Smooth muscle cell (in vitro differentiated cells): ENCODE measurements around the gene DPP6. TPM values are rescaled to one million over a fixed set of nuclear protein-coding genes. Genes with fewer than 3 reads are reported as not detected.

Experiments used
- DNase-seq: peaks from one replicate; lab custom pipeline; 2025; ENCODE audit not compliant: unreplicated experiment; lab: John Stamatoyannopoulos, UW
- H2AFZ ChIP-seq: fragments of 200-600 bp; sonication (generic); 2 replicates; pipeline ENCODE4 v1.6.0; 2016; ENCODE audit warnings: antibody characterized with exemption, low read depth, mild to moderate bottlenecking
- H3F3A ChIP-seq: fragments of 200-600 bp; sonication (generic); 2 replicates; pipeline ENCODE4 v1.6.0; 2017; ENCODE audit warnings: antibody characterized with exemption, low read depth
- H3K27ac ChIP-seq: fragments of 200-600 bp; sonication (generic); 2 replicates; pipeline ENCODE4 v1.5.1; 2016; ENCODE audit warnings: low read depth, mild to moderate bottlenecking
- H3K27me3 ChIP-seq: fragments of 200-600 bp; sonication (generic); 2 replicates; pipeline ENCODE4 v1.6.1; 2016; ENCODE audit warnings: low read depth, mild to moderate bottlenecking
- H3K36me3 ChIP-seq: fragments of 200-600 bp; sonication (generic); 2 replicates; pipeline ENCODE4 v1.5.1; 2016; ENCODE audit warnings: low read depth
- H3K4me1 ChIP-seq: fragments of 200-600 bp; sonication (generic); 2 replicates; pipeline ENCODE4 v1.5.1; 2016; ENCODE audit warnings: low read depth
- H3K4me2 ChIP-seq: fragments of 200-600 bp; sonication (generic); 2 replicates; pipeline ENCODE4 v1.6.0; 2016; ENCODE audit warnings: mild to moderate bottlenecking
- H3K4me3 ChIP-seq: fragments of 200-600 bp; sonication (generic); 2 replicates; pipeline ENCODE4 v1.5.1; 2016; ENCODE audit warnings: mild to moderate bottlenecking
- H3K79me2 ChIP-seq: fragments of 200-600 bp; sonication (generic); 2 replicates; pipeline ENCODE4 v1.6.0; 2016; ENCODE audit warnings: low read depth, mild to moderate bottlenecking
- H3K9ac ChIP-seq: fragments of 200-600 bp; sonication (generic); 2 replicates; pipeline ENCODE4 v1.6.0; 2016; ENCODE audit warnings: low read depth
- H3K9me3 ChIP-seq: fragments of 200-600 bp; sonication (generic); replicated peaks from 2 replicates; pipeline ENCODE4 v1.5.1; 2016; ENCODE audit warnings: low read depth
- H4K20me1 ChIP-seq: fragments of 200-600 bp; sonication (generic); 2 replicates; pipeline ENCODE4 v1.6.0; 2016; ENCODE audit warnings: low read depth
- WGBS: methylation state at CpG from one replicate; pipeline ENCODE4 v1.1.7; 2016; ENCODE audit warnings: low lambda C conversion rate; 5-methylcytosine and 5-hydroxymethylcytosine counted together
- polyA plus RNA-seq: library from polyadenylated mRNA; unstranded; fragments of >200 nt; fragmentation: Nextera tagmentation; extraction: Ambion mirVana; gene quantifications from 2 replicates; pipeline ENCODE4 v1.2.1, GENCODE V29; 2016
- total RNA-seq: library from RNA; depleted of rRNA; stranded (reverse); fragments of >200 nt; gene quantifications from 2 replicates; pipeline ENCODE4 v1.2.3, GENCODE V29; 2014
- TF ChIP-seq, protein P1 (sequence below): fragments of 200-600 bp; sonication (generic); IDR thresholded peaks from 2 replicates; pipeline ENCODE4 v1.5.1; 2017; ENCODE audit warnings: borderline replicate concordance, mild to moderate bottlenecking, antibody characterized with exemption; ENCODE audit not compliant: insufficient read depth, poor library complexity, severe bottlenecking

The DPP6 gene
- total and polyA plus RNA-seq, 2 experiments from 2014 or later: 0.72 TPM; not detected in 1

DNA sequence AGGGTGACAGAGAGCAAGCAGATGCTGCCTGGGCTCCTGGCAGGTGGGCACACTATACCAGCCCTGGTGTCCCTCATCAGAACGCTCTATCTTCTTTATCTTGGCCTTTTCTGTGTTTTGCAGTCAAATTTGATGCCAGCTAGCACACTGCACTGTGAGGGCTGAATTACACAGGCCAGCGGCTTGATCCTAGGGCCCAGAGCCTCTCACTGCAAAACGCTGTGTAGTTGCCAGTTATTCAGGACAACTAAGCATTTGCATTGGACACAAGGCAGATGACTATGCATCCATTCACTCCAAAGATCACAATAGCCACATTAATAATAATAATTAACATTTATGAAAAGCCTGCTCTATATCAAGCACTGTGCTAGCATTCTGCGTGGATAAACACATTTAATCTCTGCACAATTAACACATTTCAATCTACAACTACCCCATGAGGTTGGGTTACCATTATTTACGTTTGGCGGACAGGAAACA is 850.4 kb downstream of the DPP6 start:
- 91% methylated on average over 6 of the region's 6 CpGs for WGBS
- H4K20me1 ChIP-seq: no peaks in the 10 kb centered on the region

DNA sequence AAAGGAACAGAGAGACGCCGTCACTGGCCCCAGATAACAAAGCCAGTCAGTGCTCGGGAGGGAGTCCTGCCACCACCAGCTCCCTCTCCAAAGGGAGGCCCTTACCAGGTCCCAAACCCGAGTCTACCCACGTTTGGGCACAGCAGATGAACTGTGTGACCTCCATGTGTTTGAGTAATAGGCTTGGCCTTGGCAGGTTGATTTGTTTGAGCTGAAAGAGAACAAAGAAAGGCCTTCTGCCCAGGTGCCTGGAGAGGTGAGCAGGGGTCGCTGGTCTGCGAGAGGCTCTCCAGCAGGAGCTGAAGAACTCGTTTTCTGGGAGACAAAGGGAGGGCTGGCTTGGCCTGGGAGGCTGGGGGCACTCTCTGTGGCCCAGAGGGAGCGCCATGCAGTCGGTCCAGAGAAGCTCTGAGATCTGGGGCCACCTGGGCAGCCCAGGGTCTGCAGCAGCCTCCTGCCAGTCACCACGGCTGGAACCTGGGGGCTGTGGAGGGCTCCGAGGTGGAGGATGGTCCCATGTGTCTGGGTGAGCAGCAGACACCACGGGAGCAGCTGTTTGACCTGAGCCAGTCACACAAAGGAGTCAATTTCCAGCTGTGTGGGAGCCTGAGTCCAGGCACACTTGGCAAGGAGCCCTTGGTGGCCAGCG is 851.0 kb downstream of the DPP6 start:
- no peaks in the 10 kb centered on the region for H3K9me3 ChIP-seq
- no peak overlapping the region for H3K4me3 ChIP-seq
- H3K4me2 ChIP-seq: no peak overlapping the region
- no peaks in the 10 kb centered on the region for H3K27me3 ChIP-seq
- H3K9ac ChIP-seq: no peak overlapping the region
- H3K36me3 ChIP-seq: no peaks in the 10 kb centered on the region
- H2AFZ ChIP-seq: no peak overlapping the region
- 80% methylated on average over 14 of the region's 14 CpGs for WGBS
- DNase-seq: no peak
- no peaks in the 10 kb centered on the region for H4K20me1 ChIP-seq
- no peak overlapping the region for H3K27ac ChIP-seq
- H3F3A ChIP-seq: no peaks in the 10 kb centered on the region
- no peaks in the 10 kb centered on the region for H3K4me1 ChIP-seq
- TF ChIP-seq, protein P1, sequence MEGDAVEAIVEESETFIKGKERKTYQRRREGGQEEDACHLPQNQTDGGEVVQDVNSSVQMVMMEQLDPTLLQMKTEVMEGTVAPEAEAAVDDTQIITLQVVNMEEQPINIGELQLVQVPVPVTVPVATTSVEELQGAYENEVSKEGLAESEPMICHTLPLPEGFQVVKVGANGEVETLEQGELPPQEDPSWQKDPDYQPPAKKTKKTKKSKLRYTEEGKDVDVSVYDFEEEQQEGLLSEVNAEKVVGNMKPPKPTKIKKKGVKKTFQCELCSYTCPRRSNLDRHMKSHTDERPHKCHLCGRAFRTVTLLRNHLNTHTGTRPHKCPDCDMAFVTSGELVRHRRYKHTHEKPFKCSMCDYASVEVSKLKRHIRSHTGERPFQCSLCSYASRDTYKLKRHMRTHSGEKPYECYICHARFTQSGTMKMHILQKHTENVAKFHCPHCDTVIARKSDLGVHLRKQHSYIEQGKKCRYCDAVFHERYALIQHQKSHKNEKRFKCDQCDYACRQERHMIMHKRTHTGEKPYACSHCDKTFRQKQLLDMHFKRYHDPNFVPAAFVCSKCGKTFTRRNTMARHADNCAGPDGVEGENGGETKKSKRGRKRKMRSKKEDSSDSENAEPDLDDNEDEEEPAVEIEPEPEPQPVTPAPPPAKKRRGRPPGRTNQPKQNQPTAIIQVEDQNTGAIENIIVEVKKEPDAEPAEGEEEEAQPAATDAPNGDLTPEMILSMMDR: no peak
- H3K79me2 ChIP-seq: no peaks in the 10 kb centered on the region

More for the DNA sequence above, 850.4 kb downstream of the DPP6 start:
- Histone ChIP-seq H3K27ac (no peak overlapping the region), H3K79me2 (no peaks in the 10 kb centered on the region), H3K4me1 (no peaks in the 10 kb centered on the region), H3K4me2 (no peak overlapping the region), H3K9me3 (no peaks in the 10 kb centered on the region), H3K27me3 (no peaks in the 10 kb centered on the region), H2AFZ (no peak overlapping the region), H3K4me3 (no peak overlapping the region), H3F3A (no peaks in the 10 kb centered on the region), H3K36me3 (no peaks in the 10 kb centered on the region), H3K9ac (no peak overlapping the region)
- TF ChIP-seq, protein P1: no peak
- no peak for DNase-seq

DNA sequence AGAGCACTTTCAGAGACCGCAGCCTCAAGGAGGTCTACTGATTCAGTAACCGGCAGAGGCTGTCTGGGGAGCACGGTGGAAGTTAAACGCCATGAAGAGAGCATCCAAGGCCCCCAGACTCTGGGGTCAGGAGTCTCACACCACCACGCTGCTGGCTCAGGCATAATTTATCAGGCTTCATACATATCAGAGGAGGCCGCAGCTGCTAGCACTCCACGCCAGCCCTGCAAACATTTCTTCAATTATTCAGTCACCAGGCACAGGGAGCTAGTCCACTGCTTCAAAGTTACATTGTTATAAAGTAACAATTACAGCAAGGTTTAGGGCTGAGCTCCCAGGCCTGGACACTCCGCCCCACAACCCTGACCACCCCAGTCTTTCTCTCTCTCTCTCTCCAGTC is 852.9 kb downstream of the DPP6 start:
- 93% methylated on average over 8 of the region's 8 CpGs for WGBS
- TF ChIP-seq, protein P1: no peak
- Histone ChIP-seq H3K4me2 (no peak overlapping the region), H3K4me1 (no peaks in the 10 kb centered on the region), H3K27me3 (no peaks in the 10 kb centered on the region), H3K36me3 (no peaks in the 10 kb centered on the region), H3K27ac (no peak overlapping the region), H3K9ac (no peak overlapping the region), H4K20me1 (no peaks in the 10 kb centered on the region), H3K79me2 (no peaks in the 10 kb centered on the region), H3K9me3 (no peaks in the 10 kb centered on the region), H3F3A (no peaks in the 10 kb centered on the region), H3K4me3 (no peak overlapping the region), H2AFZ (no peak overlapping the region)
- no peak for DNase-seq

DNA sequence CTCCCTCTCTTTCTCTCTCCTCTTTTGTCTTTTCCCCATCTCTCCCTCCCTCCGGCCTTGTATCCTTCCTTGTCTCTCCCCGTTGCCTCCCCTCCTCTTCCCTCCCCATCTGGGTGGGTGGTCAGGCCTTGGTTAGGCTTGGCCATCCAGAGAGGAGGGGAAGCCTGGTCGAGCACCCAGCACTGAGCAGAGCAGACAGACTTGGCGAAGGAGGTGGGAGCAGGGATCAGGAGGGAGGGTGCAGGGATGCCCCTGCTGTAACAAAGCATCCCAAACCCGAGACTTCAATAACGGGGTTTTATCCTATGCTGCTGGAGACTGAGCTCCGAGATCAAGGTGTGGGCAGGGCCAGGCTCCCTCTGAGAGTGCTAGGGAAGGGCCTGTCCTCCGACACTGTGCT is 853.4 kb downstream of the DPP6 start:
- H3K27me3 ChIP-seq: no peaks in the 10 kb centered on the region
- H3K27ac ChIP-seq: no peak overlapping the region
- no peak for DNase-seq
- no peak overlapping the region for H2AFZ ChIP-seq
- no peak overlapping the region for H3K4me3 ChIP-seq
- H3K36me3 ChIP-seq: no peaks in the 10 kb centered on the region
- H4K20me1 ChIP-seq: no peaks in the 10 kb centered on the region
- WGBS: 85% methylated on average over 8 of the region's 8 CpGs
- no peaks in the 10 kb centered on the region for H3K4me1 ChIP-seq
- no peak overlapping the region for H3K4me2 ChIP-seq
- TF ChIP-seq, protein P1: no peak
- no peaks in the 10 kb centered on the region for H3K9me3 ChIP-seq
- H3K9ac ChIP-seq: no peak overlapping the region
- H3K79me2 ChIP-seq: no peaks in the 10 kb centered on the region
- no peaks in the 10 kb centered on the region for H3F3A ChIP-seq
